H9 (cell line): ENCODE data around the gene MYO1D. TPM values are rescaled to one million over a fixed set of nuclear protein-coding genes. Genes with fewer than 3 reads are reported as not detected.

Experiments
- DNase-seq: peaks from one replicate; pipeline ENCODE4 v3.0.0-alpha.2; 2017
- H2AFZ ChIP-seq: one replicate; pipeline ENCODE4 v1.6.1; 2013; ENCODE audit warnings: mild to moderate bottlenecking, low read length, control low read depth, moderate library complexity
- H2AK5ac ChIP-seq: 2 replicates; pipeline ENCODE4 v1.6.1; 2013; ENCODE audit warnings: low read length, control low read depth, mixed read lengths; ENCODE audit not compliant: insufficient read length
- H2BK120ac ChIP-seq: one replicate; pipeline ENCODE4 v1.6.1; 2013; ENCODE audit warnings: low read depth, mild to moderate bottlenecking, low read length, control low read depth, inconsistent platforms; ENCODE audit not compliant: poor library complexity, severe bottlenecking
- H2BK12ac ChIP-seq: 2 replicates; pipeline ENCODE4 v1.6.1; 2013; ENCODE audit warnings: low read length, control low read depth, mixed read lengths, low read depth; ENCODE audit not compliant: insufficient read length
- H2BK15ac ChIP-seq: 2 replicates; pipeline ENCODE4 v1.6.1; 2013; ENCODE audit warnings: low read depth, low read length, control low read depth
- H2BK20ac ChIP-seq: one replicate; pipeline ENCODE4 v1.6.1; 2013; ENCODE audit warnings: low read depth, mild to moderate bottlenecking, low read length, control low read depth, inconsistent platforms; ENCODE audit not compliant: poor library complexity, severe bottlenecking
- H2BK5ac ChIP-seq: 2 replicates; pipeline ENCODE4 v1.6.1; 2013; ENCODE audit warnings: low read length, control low read depth, mixed read lengths; ENCODE audit not compliant: insufficient read length
- H3K14ac ChIP-seq: 2 replicates; pipeline ENCODE4 v1.6.1; 2013; ENCODE audit warnings: low read length, control low read depth; ENCODE audit not compliant: insufficient read depth
- H3K18ac ChIP-seq: 2 replicates; pipeline ENCODE4 v1.6.1; 2013; ENCODE audit warnings: low read depth, mild to moderate bottlenecking, mixed read lengths, low read length, control low read depth; ENCODE audit not compliant: insufficient read length
- H3K23ac ChIP-seq: 2 replicates; pipeline ENCODE4 v1.6.1; 2013; ENCODE audit warnings: low read length, control low read depth, mixed read lengths, low read depth; ENCODE audit not compliant: insufficient read length
- H3K23me2 ChIP-seq: 2 replicates; pipeline ENCODE4 v1.6.1; 2013; ENCODE audit warnings: low read depth, mild to moderate bottlenecking, mixed read lengths, low read length, control low read depth; ENCODE audit not compliant: insufficient read length, poor library complexity, severe bottlenecking
- H3K27ac ChIP-seq: 2 replicates; pipeline ENCODE4 v1.5.1; 2013; ENCODE audit warnings: low read length, control low read depth, mixed read lengths, low read depth; ENCODE audit not compliant: insufficient read length
- H3K27me3 ChIP-seq: 2 replicates; pipeline ENCODE4 v1.6.1; 2013; ENCODE audit warnings: low read length, control low read depth, inconsistent platforms; ENCODE audit not compliant: insufficient read depth
- H3K4ac ChIP-seq: 2 replicates; pipeline ENCODE4 v1.6.1; 2013; ENCODE audit warnings: low read depth, mild to moderate bottlenecking, control low read depth, inconsistent platforms, low read length, moderate library complexity
- H3K4me1 ChIP-seq: 2 replicates; pipeline ENCODE4 v1.6.1; 2013; ENCODE audit warnings: low read length, control low read depth, inconsistent platforms; ENCODE audit not compliant: insufficient read depth
- H3K4me2 ChIP-seq: 2 replicates; pipeline ENCODE4 v1.6.1; 2013; ENCODE audit warnings: low read length, control low read depth, mixed read lengths; ENCODE audit not compliant: insufficient read length, insufficient read depth
- H3K56ac ChIP-seq: 2 replicates; pipeline ENCODE4 v1.6.1; 2013; ENCODE audit warnings: low read depth, mild to moderate bottlenecking, mixed read lengths, low read length, control low read depth; ENCODE audit not compliant: insufficient read length
- H3K79me1 ChIP-seq: 2 replicates; pipeline ENCODE4 v1.6.1; 2013; ENCODE audit warnings: low read depth, mild to moderate bottlenecking, moderate library complexity, low read length, control low read depth, inconsistent platforms; ENCODE audit not compliant: insufficient read depth, poor library complexity, severe bottlenecking
- H3K79me2 ChIP-seq: 2 replicates; pipeline ENCODE4 v1.6.1; 2013; ENCODE audit warnings: low read length, control low read depth, inconsistent platforms; ENCODE audit not compliant: insufficient read depth
- H3K9ac ChIP-seq: 2 replicates; pipeline ENCODE4 v1.6.1; 2013; ENCODE audit warnings: low read length, control low read depth, mixed read lengths; ENCODE audit not compliant: insufficient read length; ENCODE audit errors: extremely low read depth
- H3K9me3 ChIP-seq: one replicate; pipeline ENCODE4 v1.6.1; 2013; ENCODE audit warnings: low read depth, low read length, inconsistent platforms; ENCODE audit not compliant: control insufficient read depth
- H3T11ph ChIP-seq: one replicate; pipeline ENCODE4 v1.6.1; 2013; ENCODE audit warnings: mild to moderate bottlenecking, low read length, control low read depth, inconsistent platforms
- H4K20me1 ChIP-seq: one replicate; pipeline ENCODE4 v1.6.1; 2013; ENCODE audit not compliant: control insufficient read depth, insufficient read length, insufficient read depth
- H4K5ac ChIP-seq: 2 replicates; pipeline ENCODE4 v1.6.1; 2013; ENCODE audit warnings: low read depth, mild to moderate bottlenecking, mixed read lengths, low read length, control low read depth; ENCODE audit not compliant: insufficient read length
- H4K8ac ChIP-seq: replicated peaks from 2 replicates; pipeline ENCODE4 v1.6.1; 2013; ENCODE audit warnings: low read length, control low read depth, mixed read lengths, low read depth; ENCODE audit not compliant: insufficient read length
- H4K91ac ChIP-seq: 2 replicates; pipeline ENCODE4 v1.6.1; 2013; ENCODE audit warnings: low read depth, mild to moderate bottlenecking, moderate library complexity, mixed read lengths, low read length, control low read depth; ENCODE audit not compliant: insufficient read length
- H3K27ac Mint-ChIP-seq, 3 experiments: 2 replicates in 2 of 3; 3 replicates in 1 of 3; pipeline ENCODE4 v1.8.0; 2020 to 2021; ENCODE audit warnings: mixed read lengths in 3 of 3, mild to moderate bottlenecking in 1 of 3, moderate library complexity in 1 of 3
- H3K27me3 Mint-ChIP-seq: 2 replicates; pipeline ENCODE4 v1.8.0; 2021; ENCODE audit warnings: low read depth, mild to moderate bottlenecking, moderate library complexity, mixed read lengths
- H3K36me3 Mint-ChIP-seq, 3 experiments: 2 replicates in 2 of 3; 3 replicates in 1 of 3; pipeline ENCODE4 v1.8.0; 2020 to 2021; ENCODE audit warnings: low read depth in 3 of 3, mixed read lengths in 3 of 3; ENCODE audit not compliant: insufficient read depth in 1 of 3
- H3K4me1 Mint-ChIP-seq, 2 experiments: 2 replicates each; pipeline ENCODE4 v1.8.0; 2020; ENCODE audit warnings: mixed read lengths in 2 of 2
- H3K4me3 Mint-ChIP-seq, 2 experiments: 2 replicates in 1 of 2; 3 replicates in 1 of 2; pipeline ENCODE4 v1.8.0; 2020 to 2021; ENCODE audit warnings: mild to moderate bottlenecking in 2 of 2, mixed read lengths in 2 of 2, moderate library complexity in 1 of 2
- H3K9me3 Mint-ChIP-seq, 2 experiments: 2 replicates in 1 of 2; 3 replicates in 1 of 2; pipeline ENCODE4 v1.8.0; 2020; ENCODE audit warnings: mild to moderate bottlenecking in 2 of 2, mixed read lengths in 2 of 2, moderate library complexity in 1 of 2
- WGBS: extraction: QIAGEN DNeasy Blood & Tissue Kit; methylation state at CpG from one replicate; pipeline ENCODE4 v1.1.7; 2013; ENCODE audit warnings: missing lambda C conversion rate, low lambda C conversion rate, mixed read lengths; ENCODE audit not compliant: insufficient read length; ENCODE audit errors: extremely low coverage; 5-methylcytosine and 5-hydroxymethylcytosine counted together
- total RNA-seq: library from RNA; stranded (reverse); gene quantifications from 2 replicates; pipeline ENCODE4 v1.2.1, GENCODE V29; 2021
- TF ChIP-seq, protein P1 (sequence below): fragments of 200-600 bp; sonication (generic); conservative IDR thresholded peaks from 3 replicates; pipeline ENCODE4 v1.8.0; 2021; ENCODE audit warnings: antibody characterized with exemption, mild to moderate bottlenecking

Gene MYO1D
- total RNA-seq, 1 experiment from 2014 or later, result 19.0 TPM

DNA sequence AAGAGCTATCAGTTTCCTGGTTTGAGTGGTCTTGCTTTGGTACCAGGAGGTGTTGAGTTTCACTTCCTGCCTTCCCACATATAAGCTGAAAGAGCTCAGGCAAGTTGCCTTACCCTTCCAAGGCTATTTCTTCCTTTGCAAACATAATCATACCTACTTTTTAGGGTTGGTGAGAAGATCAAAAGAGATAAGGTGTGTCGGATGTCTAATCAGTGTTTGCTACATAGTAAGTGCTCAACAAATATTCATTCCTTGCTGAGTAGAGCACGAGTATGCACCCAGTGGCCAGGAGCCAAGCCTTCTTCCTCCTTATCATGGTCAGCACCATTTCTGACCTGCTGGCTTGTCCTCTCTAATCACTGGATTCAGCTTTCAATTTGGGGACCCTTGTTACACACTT lies 38.3 kb upstream of the MYO1D start:
- Mint-ChIP-seq H3K9me3 (peaks cover 0 to under 1% of the 10 kb centered on the region in 2 experiments; a peak in 1 of 5 replicates), H3K36me3 (no peaks in the 10 kb centered on the region; a peak in 3 of 7 replicates), H3K27ac (no peak overlapping the region), H3K4me1 (peaks cover 21 to 24% of the 10 kb centered on the region in 2 experiments), H3K4me3 (no peak overlapping the region), H3K27me3 (no peaks in the 10 kb centered on the region; the same call in 1 of the 2 replicates)
- Histone ChIP-seq H3K23me2 (no peaks in the 10 kb centered on the region), H2AK5ac (no peak overlapping the region), H3K27me3 (no peaks in the 10 kb centered on the region), H2BK15ac (no peak overlapping the region), H3K79me1 (no peaks in the 10 kb centered on the region), H3K4me2 (no peak overlapping the region), H3K79me2 (no peaks in the 10 kb centered on the region), H4K8ac (no peak overlapping the region), H3K9ac (no peak overlapping the region), H2BK120ac (no peak overlapping the region), H4K91ac (no peak overlapping the region), H3K4ac (no peak overlapping the region), H3T11ph (no peak overlapping the region), H3K14ac (no peak overlapping the region), H4K5ac (no peak overlapping the region), H3K4me1 (peaks cover 4% of the 10 kb centered on the region; the same call in 1 of the 2 replicates), H2BK20ac (no peak overlapping the region), H4K20me1 (no peaks in the 10 kb centered on the region), H2BK12ac (no peak overlapping the region), H3K27ac (no peak overlapping the region), H3K23ac (no peak overlapping the region), H2BK5ac (no peak overlapping the region), H2AFZ (no peak overlapping the region), H3K9me3 (no peaks in the 10 kb centered on the region), H3K18ac (no peak overlapping the region), H3K56ac (no peak overlapping the region)
- WGBS, result no CpG with 5 or more reads among the region's 2 CpGs
- no peak for DNase-seq
- TF ChIP-seq, protein P1, sequence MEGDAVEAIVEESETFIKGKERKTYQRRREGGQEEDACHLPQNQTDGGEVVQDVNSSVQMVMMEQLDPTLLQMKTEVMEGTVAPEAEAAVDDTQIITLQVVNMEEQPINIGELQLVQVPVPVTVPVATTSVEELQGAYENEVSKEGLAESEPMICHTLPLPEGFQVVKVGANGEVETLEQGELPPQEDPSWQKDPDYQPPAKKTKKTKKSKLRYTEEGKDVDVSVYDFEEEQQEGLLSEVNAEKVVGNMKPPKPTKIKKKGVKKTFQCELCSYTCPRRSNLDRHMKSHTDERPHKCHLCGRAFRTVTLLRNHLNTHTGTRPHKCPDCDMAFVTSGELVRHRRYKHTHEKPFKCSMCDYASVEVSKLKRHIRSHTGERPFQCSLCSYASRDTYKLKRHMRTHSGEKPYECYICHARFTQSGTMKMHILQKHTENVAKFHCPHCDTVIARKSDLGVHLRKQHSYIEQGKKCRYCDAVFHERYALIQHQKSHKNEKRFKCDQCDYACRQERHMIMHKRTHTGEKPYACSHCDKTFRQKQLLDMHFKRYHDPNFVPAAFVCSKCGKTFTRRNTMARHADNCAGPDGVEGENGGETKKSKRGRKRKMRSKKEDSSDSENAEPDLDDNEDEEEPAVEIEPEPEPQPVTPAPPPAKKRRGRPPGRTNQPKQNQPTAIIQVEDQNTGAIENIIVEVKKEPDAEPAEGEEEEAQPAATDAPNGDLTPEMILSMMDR, result no peak
